K562 (cell line): Measurements from ENCODE around the gene C1orf50. TPM values are rescaled to one million over a fixed set of nuclear protein-coding genes. Genes with fewer than 3 reads are reported as not detected.

Experiments
- ATAC-seq: fragments of 200-7000 bp; cut with Tn5 transposase; 3 replicates; pipeline ENCODE4 v1.9.1; 2020; ENCODE audit warnings: moderate library complexity
- BruUV-seq: library from RNA; stranded (reverse); fragments of 400-500 nt; replicated peaks from 2 replicates; lab custom pipeline; 2021; lab: Mats Ljungman, UMichigan
- CTCF ChIA-PET: fragments of 300-600 bp; formaldehyde crosslinking; extraction: SDS; loops from one replicate; lab custom pipeline; 2021; ENCODE audit warnings: low intra/inter-chr PET ratio; lab: Yijun Ruan, JAX
- POLR2A ChIA-PET: fragments of 300-600, 350-650 bp; sonication (Branson Sonifier 250); formaldehyde crosslinking; extraction: SDS; loops from one replicate; lab custom pipeline; 2021; ENCODE audit warnings: antibody characterized with exemption, inconsistent platforms; lab: Yijun Ruan, JAX
- DNase-seq, 4 experiments: peaks; one replicate each; pipeline versions ENCODE4 v3.0.0 to v3.0.0-alpha.2; 2011 to 2018; ENCODE audit warnings: low spot score in 3 of 4, mixed read lengths in 3 of 4; ENCODE audit errors: extremely low read depth in 1 of 4
- FAIRE-seq: peaks from 2 replicates; lab custom pipeline; 2011; peaks lifted over from hg19 to GRCh38; lab: Jason Lieb, UNC
- H2AFZ ChIP-seq: 2 replicates; pipeline ENCODE4 v1.6.0; 2011; ENCODE audit warnings: low read depth, low read length, control low read depth, inconsistent platforms
- H3K27ac ChIP-seq: fragments of 200-600 bp; 3 replicates; pipeline ENCODE4 v1.8.0; 2011; ENCODE audit warnings: low read depth, mild to moderate bottlenecking, control low read depth, inconsistent platforms, low read length, moderate library complexity, mixed read lengths; ENCODE audit errors: extremely low read depth
- H3K27me3 ChIP-seq, 2 experiments: fragments of 300-600 bp in 1 of 2; 2 replicates in 1 of 2; 3 replicates in 1 of 2; pipeline versions ENCODE4 v1.6.0 to v1.8.0; 2011; ENCODE audit warnings: inconsistent platforms in 2 of 2, low read length in 2 of 2, mild to moderate bottlenecking in 1 of 2, mixed read lengths in 1 of 2, moderate library complexity in 1 of 2; ENCODE audit not compliant: control insufficient read depth in 2 of 2, insufficient read depth in 2 of 2
- H3K36me3 ChIP-seq: fragments of 300-600 bp; 3 replicates; pipeline ENCODE4 v1.8.0; 2011; ENCODE audit warnings: mild to moderate bottlenecking, low read length, inconsistent platforms; ENCODE audit not compliant: control insufficient read depth, insufficient read depth
- H3K4me1 ChIP-seq, 2 experiments: fragments of 200-600 bp in 1 of 2; replicated peaks in 1 of 2; 2 replicates in 1 of 2; 3 replicates in 1 of 2; pipeline versions ENCODE4 v1.5.1 to v1.8.0; 2011; ENCODE audit warnings: inconsistent platforms in 2 of 2, low read length in 2 of 2, mild to moderate bottlenecking in 1 of 2, mixed read lengths in 1 of 2, moderate library complexity in 1 of 2; ENCODE audit not compliant: control insufficient read depth in 2 of 2, insufficient read depth in 2 of 2
- H3K4me2 ChIP-seq: 2 replicates; pipeline ENCODE4 v1.6.1; 2011; ENCODE audit warnings: low read length, control low read depth, inconsistent platforms, mixed read lengths; ENCODE audit not compliant: insufficient read depth
- H3K4me3 ChIP-seq: fragments of 200-600 bp; sonication (generic), shearing (Covaris generic); 2 replicates; pipeline ENCODE4 v1.5.1; 2016; ENCODE audit warnings: control low read depth, inconsistent platforms
- H3K79me2 ChIP-seq: fragments of 200-600 bp; 3 replicates; pipeline ENCODE4 v1.8.0; 2011; ENCODE audit warnings: low read length, inconsistent platforms; ENCODE audit not compliant: control insufficient read depth, insufficient read depth
- H3K9ac ChIP-seq, 2 experiments: 2 replicates each; pipeline versions ENCODE4 v1.6.0 to v1.6.1; 2011; ENCODE audit warnings: low read depth in 2 of 2, low read length in 2 of 2, control low read depth in 1 of 2, inconsistent platforms in 1 of 2, mild to moderate bottlenecking in 1 of 2, mixed read lengths in 1 of 2; ENCODE audit not compliant: insufficient read depth in 1 of 2
- H3K9me1 ChIP-seq: one replicate; pipeline ENCODE4 v1.6.0; 2011; ENCODE audit warnings: inconsistent platforms, mild to moderate bottlenecking, low read length, moderate library complexity; ENCODE audit not compliant: control insufficient read depth, insufficient read depth
- H3K9me3 ChIP-seq: replicated peaks from 2 replicates; pipeline ENCODE4 v1.5.1; 2011; ENCODE audit warnings: low read depth, low read length, inconsistent platforms; ENCODE audit not compliant: control insufficient read depth, insufficient read depth
- H4K20me1 ChIP-seq: replicated peaks from 2 replicates; pipeline ENCODE4 v1.6.1; 2011; ENCODE audit warnings: low read length, inconsistent platforms, mixed read lengths; ENCODE audit not compliant: control insufficient read depth, insufficient read depth
- CCAR2 ChIP-seq: fragments of 200-400 bp; formaldehyde crosslinking; IDR thresholded peaks from 2 replicates; pipeline ENCODE4 v1.6.1; 2017; ENCODE audit warnings: mild to moderate bottlenecking, low read depth, low read length
- CREB1 ChIP-seq, 2 experiments: sonication (generic) in 1 of 2; formaldehyde crosslinking in 1 of 2; IDR thresholded peaks; 2 replicates each; pipeline versions ENCODE4 v1.6.1 to v1.8.0; 2012 to 2022; ENCODE audit warnings: inconsistent platforms in 1 of 2, mild to moderate bottlenecking in 1 of 2, missing genetic modification reagents in 1 of 2, moderate library complexity in 1 of 2
- HDAC6 ChIP-seq: IDR thresholded peaks from 2 replicates; pipeline ENCODE4 v1.6.1; 2012; ENCODE audit warnings: low read depth, mild to moderate bottlenecking, control low read depth, inconsistent platforms, low read length, moderate library complexity
- HNRNPK ChIP-seq: fragments of 200-400 bp; formaldehyde crosslinking; IDR thresholded peaks from one replicate; pipeline ENCODE4 v1.6.1; 2018; ENCODE audit warnings: mild to moderate bottlenecking, low read depth, low read length; ENCODE audit not compliant: poor library complexity, severe bottlenecking
- KLF13 ChIP-seq: fragments of 450-650 bp; IDR thresholded peaks from 2 replicates; pipeline ENCODE4 v1.6.1; 2016; ENCODE audit warnings: missing genetic modification characterization, low read depth, mild to moderate bottlenecking, missing compliant biosample characterization, moderate library complexity, borderline replicate concordance
- NCOA2 ChIP-seq, 2 experiments: fragments of 450-650 bp; IDR thresholded peaks; 2 replicates each; pipeline ENCODE4 v1.6.1; 2018; ENCODE audit warnings: mild to moderate bottlenecking in 2 of 2, moderate library complexity in 1 of 2; ENCODE audit not compliant: partially characterized antibody in 2 of 2
- POLR2AphosphoS2 ChIP-seq: IDR thresholded peaks from 2 replicates; pipeline ENCODE4 v1.6.1; 2012; ENCODE audit warnings: low read length, improper control_type of control experiment
- POLR2AphosphoS5 ChIP-seq: IDR thresholded peaks from 2 replicates; pipeline ENCODE4 v1.6.1; 2011; ENCODE audit warnings: mild to moderate bottlenecking, low read depth, low read length, moderate library complexity; ENCODE audit not compliant: control insufficient read depth, insufficient read depth
- PTTG1 ChIP-seq: fragments of 450-650 bp; IDR thresholded peaks from 2 replicates; pipeline ENCODE4 v1.6.1; 2016; ENCODE audit warnings: low read depth, mild to moderate bottlenecking, missing genetic modification characterization, missing compliant biosample characterization
- RFX1 ChIP-seq: fragments of 450-650 bp; IDR thresholded peaks from 2 replicates; pipeline ENCODE4 v1.6.1; 2016; ENCODE audit warnings: mild to moderate bottlenecking, moderate library complexity
- SMARCA4 ChIP-seq: fragments of 450-650 bp; IDR thresholded peaks from 2 replicates; pipeline ENCODE4 v1.6.1; 2016
- XRCC4 ChIP-seq: IDR thresholded peaks from one replicate; pipeline ENCODE4 v1.6.1; 2011; ENCODE audit not compliant: insufficient read depth, insufficient read length; ENCODE audit errors: extremely low read depth
- XRCC5 ChIP-seq: fragments of 200-400 bp; formaldehyde crosslinking; IDR thresholded peaks from 2 replicates; pipeline ENCODE4 v1.6.1; 2017; ENCODE audit warnings: low read depth, mild to moderate bottlenecking, low read length
- ZNF121 ChIP-seq: sonication (generic); formaldehyde crosslinking; conservative IDR thresholded peaks from 2 replicates; pipeline ENCODE4 v1.8.0; 2022; ENCODE audit warnings: missing genetic modification reagents
- ZNF696 ChIP-seq: fragments of 250-450 bp; sonication (Bioruptor Pico); conservative IDR thresholded peaks from 2 replicates; pipeline ENCODE4 v1.4.0; 2020; ENCODE audit warnings: mild to moderate bottlenecking, moderate library complexity
- in situ Hi-C: fragments of 300-500 bp; cut with MboI; formaldehyde crosslinking; loops from 4 replicates; pipeline ENCODE4 v1.15.0; 2018; ENCODE audit warnings: inconsistent platforms, mixed read lengths
- intact Hi-C: fragments of 100-400 bp; cut with micrococcal nuclease; formaldehyde crosslinking; loops from 2 replicates; pipeline ENCODE4 v1.14.2; 2022
- polyA plus RNA-seq, 8 experiments: library from polyadenylated mRNA; depleted of rRNA in 4 of 8; stranded (reverse) in 5 of 8; unstranded in 3 of 8; fragments of >200 nt; fragmentation: Nextera tagmentation in 2 of 8; fragmentation: Illumina TruSeq in 1 of 8; extraction: Ambion mirVana in 2 of 8; extraction: Trizol in 1 of 8; gene quantifications; 2 replicates each; pipeline versions ENCODE4 v1.2.1 to v1.2.3, GENCODE V29; 2011 to 2014; ENCODE audit warnings: inconsistent platforms in 1 of 8, missing spikeins in 1 of 8
- total RNA-seq, 7 experiments: library from RNA; depleted of rRNA in 6 of 7; stranded (reverse); fragments of >200 nt in 6 of 7; fragmentation: Illumina TruSeq in 2 of 7; extraction: Trizol in 2 of 7; gene quantifications; 2 replicates each; pipeline versions ENCODE4 v1.2.1 to v1.2.3, GENCODE V29; 2011 to 2021; ENCODE audit warnings: low replicate concordance in 1 of 7
- TF ChIP-seq, protein P1 (sequence below), 2 experiments: fragments of 450-650 bp; IDR thresholded peaks; 2 replicates each; pipeline ENCODE4 v1.6.1; 2016
- TF ChIP-seq, protein P2 (sequence below): fragments of 450-650 bp; IDR thresholded peaks from 2 replicates; pipeline ENCODE4 v1.6.1; 2014; ENCODE audit warnings: low read depth, mild to moderate bottlenecking, moderate library complexity, borderline replicate concordance
- TF ChIP-seq, protein P3 (sequence below): fragments of 250-450 bp; sonication (Bioruptor Pico); IDR thresholded peaks from 2 replicates; pipeline ENCODE4 v1.4.0; 2020

Gene C1orf50
- total and polyA plus RNA-seq, 9 of the 15 experiments (the other 6 are each of a cell fraction or from before 2014, with no cell fraction given): 0.55 to 13.9 (median 5.2) TPM

DNA sequence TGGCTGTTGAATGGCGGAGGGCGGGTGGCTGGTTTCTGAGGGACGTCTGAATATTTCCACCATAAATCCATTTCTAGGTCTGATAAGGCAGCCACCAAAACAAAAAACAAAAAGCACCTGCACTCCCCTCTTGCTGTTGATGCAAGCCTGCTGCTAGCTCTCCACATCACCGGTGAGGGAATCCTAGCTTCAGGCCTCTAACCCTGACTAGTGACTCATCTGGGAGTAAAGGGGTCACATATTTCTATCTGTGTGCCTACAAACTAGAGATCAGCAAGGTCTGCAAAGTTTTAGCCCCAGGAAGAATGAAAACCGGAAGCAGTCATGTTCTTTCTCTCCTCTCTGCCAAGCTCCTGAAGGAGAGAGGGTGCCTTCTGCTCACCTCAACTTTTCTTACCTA, 39.5 kb downstream of the C1orf50 start (continued):
- TF ChIP-seq, protein P1, sequence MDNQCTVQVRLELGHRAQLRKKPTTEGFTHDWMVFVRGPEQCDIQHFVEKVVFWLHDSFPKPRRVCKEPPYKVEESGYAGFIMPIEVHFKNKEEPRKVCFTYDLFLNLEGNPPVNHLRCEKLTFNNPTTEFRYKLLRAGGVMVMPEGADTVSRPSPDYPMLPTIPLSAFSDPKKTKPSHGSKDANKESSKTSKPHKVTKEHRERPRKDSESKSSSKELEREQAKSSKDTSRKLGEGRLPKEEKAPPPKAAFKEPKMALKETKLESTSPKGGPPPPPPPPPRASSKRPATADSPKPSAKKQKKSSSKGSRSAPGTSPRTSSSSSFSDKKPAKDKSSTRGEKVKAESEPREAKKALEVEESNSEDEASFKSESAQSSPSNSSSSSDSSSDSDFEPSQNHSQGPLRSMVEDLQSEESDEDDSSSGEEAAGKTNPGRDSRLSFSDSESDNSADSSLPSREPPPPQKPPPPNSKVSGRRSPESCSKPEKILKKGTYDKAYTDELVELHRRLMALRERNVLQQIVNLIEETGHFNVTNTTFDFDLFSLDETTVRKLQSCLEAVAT (IDR thresholded peaks at IDR 0.05): no peak

DNA sequence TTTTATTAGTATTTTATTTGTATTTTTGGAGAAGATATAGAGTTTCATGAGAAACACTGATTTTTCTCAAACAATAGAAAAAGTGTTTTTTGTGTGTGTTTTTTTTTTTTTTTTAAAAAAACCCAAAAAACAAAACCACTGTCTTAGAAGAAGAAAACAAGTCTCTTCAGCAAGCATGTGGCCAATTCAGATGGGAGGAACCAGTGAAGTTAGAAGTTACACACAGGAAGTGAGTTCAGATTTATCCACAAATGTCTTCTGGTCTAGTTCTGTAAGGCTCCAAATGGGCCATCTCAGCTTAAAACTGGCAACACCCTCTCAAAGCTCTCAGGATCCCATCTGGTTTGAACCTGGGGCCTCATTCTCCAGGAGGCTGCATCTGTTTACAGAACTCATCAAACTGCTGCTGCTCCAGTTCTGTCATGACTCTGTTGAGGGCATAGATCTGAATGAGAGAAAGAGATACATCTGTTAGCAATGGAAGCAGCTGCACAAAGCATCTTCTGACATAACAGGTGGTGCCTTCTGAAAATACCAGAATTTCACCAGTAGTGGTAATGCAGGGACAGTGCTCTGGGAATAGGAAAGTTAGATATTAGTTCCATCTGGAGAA, 40.1 kb downstream of the C1orf50 start:
- in situ Hi-C loops (no loop called here), intact Hi-C loops (no loop called here)
- no peak for DNase-seq
- Histone ChIP-seq H3K4me2 (no peak overlapping the region), H2AFZ (no peak overlapping the region), H3K9me1 (no peaks in the 10 kb centered on the region), H3K9me3 (no peaks in the 10 kb centered on the region), H3K9ac (no peak overlapping the region), H3K27ac (no peak overlapping the region), H3K36me3 (peaks cover 18% of the 10 kb centered on the region; the same call in 2 of the 3 replicates), H3K27me3 (no peaks in the 10 kb centered on the region), H3K79me2 (no peaks in the 10 kb centered on the region), H4K20me1 (no peaks in the 10 kb centered on the region), H3K4me1 (no peaks in the 10 kb centered on the region; a peak in 1 of 5 replicates), H3K4me3 (no peak overlapping the region)
- POLR2A ChIA-PET: interaction anchor here (1.3 to 3.3 kb wide), 3 partner anchors 9 to 16 kb away, joined by 3 to 22 read pairs (median 5); partner anchors contain the start of genes ERMAP and SVBP
- no peak for FAIRE-seq
- TF ChIP-seq XRCC4 (no peak), CREB1 (IDR thresholded peaks at IDR 0.05) (no peak), CREB1 (CRISPR knock-in tag; IDR thresholded peaks at IDR 0.05) (no peak), XRCC5 (no peak), HDAC6 (no peak), ZNF696 (no peak), PTTG1 (tag) (no peak), SMARCA4 (no peak), CCAR2 (no peak), POLR2AphosphoS2 (no peak), NCOA2 (IDR thresholded peaks at IDR 0.05; ENCODE audit: partially characterized antibody in 2 of 2) (no peak), HNRNPK (no peak), POLR2AphosphoS5 (no peak), KLF13 (tag) (no peak), RFX1 (no peak), ZNF121 (CRISPR knock-in tag) (no peak)
- TF ChIP-seq, protein P2, sequence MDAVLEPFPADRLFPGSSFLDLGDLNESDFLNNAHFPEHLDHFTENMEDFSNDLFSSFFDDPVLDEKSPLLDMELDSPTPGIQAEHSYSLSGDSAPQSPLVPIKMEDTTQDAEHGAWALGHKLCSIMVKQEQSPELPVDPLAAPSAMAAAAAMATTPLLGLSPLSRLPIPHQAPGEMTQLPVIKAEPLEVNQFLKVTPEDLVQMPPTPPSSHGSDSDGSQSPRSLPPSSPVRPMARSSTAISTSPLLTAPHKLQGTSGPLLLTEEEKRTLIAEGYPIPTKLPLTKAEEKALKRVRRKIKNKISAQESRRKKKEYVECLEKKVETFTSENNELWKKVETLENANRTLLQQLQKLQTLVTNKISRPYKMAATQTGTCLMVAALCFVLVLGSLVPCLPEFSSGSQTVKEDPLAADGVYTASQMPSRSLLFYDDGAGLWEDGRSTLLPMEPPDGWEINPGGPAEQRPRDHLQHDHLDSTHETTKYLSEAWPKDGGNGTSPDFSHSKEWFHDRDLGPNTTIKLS: no peak
- TF ChIP-seq, protein P3, sequence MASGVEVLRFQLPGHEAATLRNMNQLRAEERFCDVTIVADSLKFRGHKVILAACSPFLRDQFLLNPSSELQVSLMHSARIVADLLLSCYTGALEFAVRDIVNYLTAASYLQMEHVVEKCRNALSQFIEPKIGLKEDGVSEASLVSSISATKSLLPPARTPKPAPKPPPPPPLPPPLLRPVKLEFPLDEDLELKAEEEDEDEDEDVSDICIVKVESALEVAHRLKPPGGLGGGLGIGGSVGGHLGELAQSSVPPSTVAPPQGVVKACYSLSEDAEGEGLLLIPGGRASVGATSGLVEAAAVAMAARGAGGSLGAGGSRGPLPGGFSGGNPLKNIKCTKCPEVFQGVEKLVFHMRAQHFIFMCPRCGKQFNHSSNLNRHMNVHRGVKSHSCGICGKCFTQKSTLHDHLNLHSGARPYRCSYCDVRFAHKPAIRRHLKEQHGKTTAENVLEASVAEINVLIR (CRISPR knock-in tag): no peak
- CTCF ChIA-PET: no interaction called here
- ATAC-seq: no peak
- no TSS peak for BruUV-seq
